ENCODE data around the gene AMER2.

The AMER2 gene

GRCh38 chr13:25192936-25193335 is 20.8 kb upstream of the AMER2 start:
- no peaks in the 10 kb centered on the region for H3K9me3 Mint-ChIP-seq
- no peak for DNase-seq
- no peaks in the 10 kb centered on the region for H3K4me1 Mint-ChIP-seq
- H3K27me3 Mint-ChIP-seq = peaks cover 44% of the 10 kb centered on the region
- no peaks in the 10 kb centered on the region for H3K36me3 Mint-ChIP-seq
- no peak overlapping the region for H3K4me3 Mint-ChIP-seq
- H3K27ac Mint-ChIP-seq = no peak overlapping the region
- CTCF ChIA-PET = no interaction called here

- no peaks in the 10 kb centered on the region for H3K4me1 Mint-ChIP-seq
- CTCF ChIA-PET = no interaction called here
- H3K9me3 Mint-ChIP-seq = no peaks in the 10 kb centered on the region
- no peak for DNase-seq
- no peaks in the 10 kb centered on the region for H3K36me3 Mint-ChIP-seq
- H3K4me3 Mint-ChIP-seq = no peak overlapping the region
- no peak overlapping the region for H3K27ac Mint-ChIP-seq
- peaks cover 46% of the 10 kb centered on the region for H3K27me3 Mint-ChIP-seq
Observed at GRCh38 chr13:25192489-25192888, 20.4 kb upstream of the AMER2 start.

GRCh38 chr13:25192052-25192451 is 20.0 kb upstream of the AMER2 start:
- Mint-ChIP-seq H3K4me1 (no peaks in the 10 kb centered on the region), H3K36me3 (no peaks in the 10 kb centered on the region), H3K27ac (no peak overlapping the region), H3K27me3 (peaks cover 45% of the 10 kb centered on the region), H3K4me3 (no peak overlapping the region), H3K9me3 (no peaks in the 10 kb centered on the region)
- no peak for DNase-seq
- CTCF ChIA-PET = no interaction called here

- Mint-ChIP-seq H3K9me3 (no peaks in the 10 kb centered on the region), H3K27ac (no peak overlapping the region), H3K36me3 (no peaks in the 10 kb centered on the region), H3K4me1 (no peaks in the 10 kb centered on the region), H3K27me3 (peaks cover 32% of the 10 kb centered on the region), H3K4me3 (no peak overlapping the region)
- no peak for DNase-seq
- CTCF ChIA-PET = no interaction called here
Observed at GRCh38 chr13:25190771-25191170, 18.7 kb upstream of the AMER2 start.

GRCh38 chr13:25190256-25190655 is 18.2 kb upstream of the AMER2 start:
- no peaks in the 10 kb centered on the region for H3K4me1 Mint-ChIP-seq
- no peaks in the 10 kb centered on the region for H3K9me3 Mint-ChIP-seq
- DNase-seq = no peak
- H3K4me3 Mint-ChIP-seq = no peak overlapping the region
- H3K27ac Mint-ChIP-seq = no peak overlapping the region
- H3K36me3 Mint-ChIP-seq = no peaks in the 10 kb centered on the region
- peaks cover 29% of the 10 kb centered on the region for H3K27me3 Mint-ChIP-seq
- CTCF ChIA-PET = no interaction called here

GRCh38 chr13:25187596-25187995 is 15.5 kb upstream of the AMER2 start:
- Mint-ChIP-seq H3K9me3 (no peaks in the 10 kb centered on the region), H3K27me3 (peaks cover 25% of the 10 kb centered on the region), H3K4me1 (no peaks in the 10 kb centered on the region), H3K36me3 (no peaks in the 10 kb centered on the region), H3K4me3 (no peak overlapping the region), H3K27ac (no peak overlapping the region)
- DNase-seq = no peak
- CTCF ChIA-PET = interaction anchor here (1.2 kb wide), 1 partner anchor 10 kb away, joined by 3 read pairs; no protein-coding TSS in a partner anchor

- CTCF ChIA-PET = no interaction called here
- no peak overlapping the region for H3K27ac Mint-ChIP-seq
- no peak for DNase-seq
- H3K27me3 Mint-ChIP-seq = peaks cover 29% of the 10 kb centered on the region
- no peak overlapping the region for H3K4me3 Mint-ChIP-seq
- H3K9me3 Mint-ChIP-seq = no peaks in the 10 kb centered on the region
- no peaks in the 10 kb centered on the region for H3K4me1 Mint-ChIP-seq
- no peaks in the 10 kb centered on the region for H3K36me3 Mint-ChIP-seq
Observed at GRCh38 chr13:25186187-25186586, 14.1 kb upstream of the AMER2 start.

GRCh38 chr13:25181597-25181996 is 9.5 kb upstream of the AMER2 start:
- peaks cover 44% of the 10 kb centered on the region for H3K27me3 Mint-ChIP-seq
- H3K9me3 Mint-ChIP-seq = peaks cover 2% of the 10 kb centered on the region
- H3K4me3 Mint-ChIP-seq = no peak overlapping the region
- no peak overlapping the region for H3K27ac Mint-ChIP-seq
- CTCF ChIA-PET = no interaction called here
- H3K36me3 Mint-ChIP-seq = no peaks in the 10 kb centered on the region
- DNase-seq = no peak
- no peaks in the 10 kb centered on the region for H3K4me1 Mint-ChIP-seq

- no peaks in the 10 kb centered on the region for H3K36me3 Mint-ChIP-seq
- H3K27me3 Mint-ChIP-seq = peaks cover 47% of the 10 kb centered on the region
- no peaks in the 10 kb centered on the region for H3K4me1 Mint-ChIP-seq
- no peak for DNase-seq
- CTCF ChIA-PET = no interaction called here
- no peak overlapping the region for H3K27ac Mint-ChIP-seq
- peaks cover 2% of the 10 kb centered on the region for H3K9me3 Mint-ChIP-seq
- H3K4me3 Mint-ChIP-seq = no peak overlapping the region
Observed at GRCh38 chr13:25180775-25181537, 8.9 kb upstream of the AMER2 start.

GRCh38 chr13:25179832-25180774 is 8.0 kb upstream of the AMER2 start:
- DNase-seq = no peak
- peaks cover 52% of the 10 kb centered on the region for H3K27me3 Mint-ChIP-seq
- CTCF ChIA-PET = no interaction called here
- H3K27ac Mint-ChIP-seq = no peak overlapping the region
- H3K4me3 Mint-ChIP-seq = no peak overlapping the region
- H3K9me3 Mint-ChIP-seq = peaks cover 2% of the 10 kb centered on the region
- H3K4me1 Mint-ChIP-seq = no peaks in the 10 kb centered on the region
- H3K36me3 Mint-ChIP-seq = no peaks in the 10 kb centered on the region

GRCh38 chr13:25179011-25179410 is 6.9 kb upstream of the AMER2 start:
- H3K36me3 Mint-ChIP-seq = no peaks in the 10 kb centered on the region
- no peak overlapping the region for H3K4me3 Mint-ChIP-seq
- CTCF ChIA-PET = no interaction called here
- peaks cover 2% of the 10 kb centered on the region for H3K9me3 Mint-ChIP-seq
- DNase-seq = no peak
- H3K27ac Mint-ChIP-seq = no peak overlapping the region
- no peaks in the 10 kb centered on the region for H3K4me1 Mint-ChIP-seq
- peaks cover 63% of the 10 kb centered on the region for H3K27me3 Mint-ChIP-seq

GRCh38 chr13:25178070-25178469 is 6.0 kb upstream of the AMER2 start:
- no peak for DNase-seq
- Mint-ChIP-seq H3K36me3 (no peaks in the 10 kb centered on the region), H3K27me3 (peaks cover 73% of the 10 kb centered on the region), H3K4me1 (no peaks in the 10 kb centered on the region), H3K9me3 (peaks cover 2% of the 10 kb centered on the region), H3K4me3 (no peak overlapping the region), H3K27ac (no peak overlapping the region)
- CTCF ChIA-PET = no interaction called here

GRCh38 chr13:25177636-25178035 is 5.5 kb upstream of the AMER2 start:
- DNase-seq = no peak
- Mint-ChIP-seq H3K9me3 (peaks cover 2% of the 10 kb centered on the region), H3K36me3 (no peaks in the 10 kb centered on the region), H3K4me1 (no peaks in the 10 kb centered on the region), H3K27me3 (peaks cover 77% of the 10 kb centered on the region), H3K27ac (no peak overlapping the region), H3K4me3 (no peak overlapping the region)
- CTCF ChIA-PET = no interaction called here

GRCh38 chr13:25177012-25177411 is 4.9 kb upstream of the AMER2 start:
- Mint-ChIP-seq H3K4me3 (no peak overlapping the region), H3K27ac (no peak overlapping the region), H3K27me3 (peaks cover 77% of the 10 kb centered on the region), H3K9me3 (peaks cover 2% of the 10 kb centered on the region), H3K4me1 (peaks cover 2% of the 10 kb centered on the region), H3K36me3 (no peaks in the 10 kb centered on the region)
- no peak for DNase-seq
- CTCF ChIA-PET = no interaction called here

- Mint-ChIP-seq H3K27ac (no peak overlapping the region), H3K36me3 (peaks cover 2% of the 10 kb centered on the region), H3K27me3 (peaks cover 79% of the 10 kb centered on the region), H3K4me3 (no peak overlapping the region), H3K9me3 (peaks cover 2% of the 10 kb centered on the region), H3K4me1 (peaks cover 11% of the 10 kb centered on the region)
- CTCF ChIA-PET = interaction anchor here (0.6 kb wide), 1 partner anchor 368 kb away, joined by 3 read pairs; no protein-coding TSS in a partner anchor
- no peak for DNase-seq
Observed at GRCh38 chr13:25175431-25175830, 3.3 kb upstream of the AMER2 start.

All from activated naive CD4-positive, alpha-beta T cell treated with anti-CD3 and anti-CD28 coated beads, Interleukin-2, amount 10 ng/mL, durations not matched to agents 7 days and 5 days (primary cell).